GM12874 (cell line): ENCODE data around the gene SFRP5.
A peak's percentile ranks its signal among the peaks of the same experiment; 100 is the strongest.

Experiments used
- TF ChIP-seq, protein P1 (sequence below): IDR thresholded peaks from 2 replicates; pipeline ENCODE4 v1.5.1; 2011; ENCODE audit warnings: low read depth, mild to moderate bottlenecking, control low read depth, low read length, moderate library complexity; ENCODE audit not compliant: insufficient read depth

SFRP5 gene

DNA sequence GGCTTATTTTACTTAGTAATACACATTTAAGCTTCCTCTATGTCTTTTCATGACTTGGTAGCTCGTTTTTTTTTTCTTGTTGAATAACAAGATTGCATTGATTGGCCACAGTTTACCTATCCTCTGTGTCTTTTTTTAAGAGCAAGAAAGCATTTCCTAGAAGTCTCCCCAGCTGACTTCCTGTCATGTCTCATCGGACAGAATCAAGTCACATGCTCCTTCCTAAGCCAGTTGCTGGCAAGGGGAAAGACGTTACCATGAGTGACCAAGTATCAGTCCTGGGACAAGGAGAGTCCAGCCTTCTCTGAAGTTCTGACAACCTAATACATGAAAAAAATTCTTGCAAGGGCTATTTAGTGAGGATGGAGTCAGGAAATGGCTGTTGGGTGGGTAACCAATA is 24.9 kb upstream of the SFRP5 start:
- TF ChIP-seq, protein P1, sequence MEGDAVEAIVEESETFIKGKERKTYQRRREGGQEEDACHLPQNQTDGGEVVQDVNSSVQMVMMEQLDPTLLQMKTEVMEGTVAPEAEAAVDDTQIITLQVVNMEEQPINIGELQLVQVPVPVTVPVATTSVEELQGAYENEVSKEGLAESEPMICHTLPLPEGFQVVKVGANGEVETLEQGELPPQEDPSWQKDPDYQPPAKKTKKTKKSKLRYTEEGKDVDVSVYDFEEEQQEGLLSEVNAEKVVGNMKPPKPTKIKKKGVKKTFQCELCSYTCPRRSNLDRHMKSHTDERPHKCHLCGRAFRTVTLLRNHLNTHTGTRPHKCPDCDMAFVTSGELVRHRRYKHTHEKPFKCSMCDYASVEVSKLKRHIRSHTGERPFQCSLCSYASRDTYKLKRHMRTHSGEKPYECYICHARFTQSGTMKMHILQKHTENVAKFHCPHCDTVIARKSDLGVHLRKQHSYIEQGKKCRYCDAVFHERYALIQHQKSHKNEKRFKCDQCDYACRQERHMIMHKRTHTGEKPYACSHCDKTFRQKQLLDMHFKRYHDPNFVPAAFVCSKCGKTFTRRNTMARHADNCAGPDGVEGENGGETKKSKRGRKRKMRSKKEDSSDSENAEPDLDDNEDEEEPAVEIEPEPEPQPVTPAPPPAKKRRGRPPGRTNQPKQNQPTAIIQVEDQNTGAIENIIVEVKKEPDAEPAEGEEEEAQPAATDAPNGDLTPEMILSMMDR: no peak

DNA sequence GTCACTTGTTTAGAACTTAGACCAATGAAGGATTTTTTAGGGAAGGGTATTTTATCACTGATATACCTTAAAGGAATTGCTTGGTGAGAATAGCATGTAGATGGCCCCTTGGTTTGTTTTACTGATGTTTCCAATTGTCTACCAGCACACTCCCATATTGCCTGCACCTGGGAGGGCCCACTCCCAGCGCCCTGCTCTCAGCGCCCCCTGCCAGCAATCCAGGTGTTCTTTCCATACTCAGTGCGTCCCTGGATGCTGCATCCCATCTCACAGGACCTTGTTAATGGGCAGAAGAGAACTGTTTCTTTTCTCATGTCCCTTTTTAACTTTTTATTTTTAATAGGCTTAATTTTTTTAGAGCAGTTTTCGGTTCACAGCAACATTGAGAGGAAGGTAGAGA is 24.1 kb upstream of the SFRP5 start:
- TF ChIP-seq, protein P1: no peak

DNA sequence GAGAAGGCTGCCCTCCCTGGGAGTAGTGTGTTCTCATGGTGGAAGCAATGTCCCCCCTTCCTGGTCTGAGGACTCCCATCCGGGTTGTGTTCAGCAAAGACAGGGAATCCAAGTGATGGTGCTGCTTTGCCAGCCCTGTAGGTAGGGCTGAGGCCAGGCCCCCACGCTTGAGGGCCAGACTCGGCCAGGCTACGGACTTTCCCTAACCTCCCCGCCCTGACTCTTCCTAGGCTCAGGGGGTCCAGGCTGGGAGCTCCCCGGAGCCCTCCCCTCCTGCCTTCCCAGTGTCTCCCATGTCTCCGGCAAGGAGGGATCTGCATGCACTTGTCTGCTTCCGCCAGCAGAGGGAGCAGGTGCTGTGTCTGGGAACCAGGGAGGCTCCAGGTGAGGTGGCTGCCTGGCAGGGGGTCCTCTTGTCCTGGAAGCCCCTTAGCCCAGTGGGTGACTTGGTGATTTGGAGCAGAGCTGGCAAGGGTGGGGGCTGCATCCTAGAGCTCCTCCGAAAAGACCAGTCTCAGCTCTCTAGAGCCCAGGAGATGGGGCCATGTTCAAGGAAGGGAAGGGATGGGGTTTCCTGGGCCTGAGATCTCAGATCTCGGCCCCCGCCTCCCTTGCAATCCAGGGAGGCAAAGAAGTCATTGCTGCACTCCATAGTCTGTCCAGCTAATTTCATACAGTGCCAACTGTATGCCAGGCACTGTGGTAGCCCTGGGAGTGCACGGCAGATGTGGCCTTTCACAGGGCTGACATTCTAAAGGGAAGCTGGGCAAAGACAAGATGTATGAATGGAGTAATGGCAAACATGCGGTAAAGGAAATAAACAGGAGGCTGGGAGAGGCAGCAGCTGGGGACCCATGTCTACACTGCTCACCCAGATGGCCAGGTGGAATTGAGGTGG is 20.3 kb upstream of the SFRP5 start:
- TF ChIP-seq, protein P1: peak; percentile 96

DNA sequence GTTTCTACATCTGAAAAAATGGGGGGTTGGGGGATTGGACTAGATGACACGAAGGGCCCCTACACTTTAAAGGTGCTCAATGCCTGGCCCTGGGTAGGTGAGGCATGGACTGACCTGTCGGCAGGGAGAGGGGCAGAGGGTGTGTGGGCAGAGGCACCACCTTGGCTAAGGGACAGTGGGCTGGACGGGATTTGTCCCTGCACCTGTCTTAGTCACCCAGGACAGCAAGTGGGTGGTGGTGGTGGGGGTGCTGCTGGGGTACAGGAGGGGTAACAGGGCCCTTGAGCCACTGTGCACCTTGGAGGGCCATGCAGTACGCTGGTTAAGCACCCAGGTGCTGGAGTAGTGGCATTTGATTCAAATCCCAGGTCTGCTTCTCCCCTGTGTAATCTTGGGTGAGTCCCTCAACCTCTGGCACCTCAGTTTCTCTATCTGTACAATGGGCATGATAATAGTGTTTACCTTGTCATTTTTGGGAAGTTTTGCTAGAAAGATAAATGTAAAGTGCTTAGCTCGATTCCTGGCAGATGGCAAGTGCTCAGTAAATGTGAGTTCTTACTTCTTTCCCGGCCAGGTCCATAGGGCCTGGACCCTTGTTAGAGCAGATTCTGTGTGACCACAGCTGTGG is 18.1 kb upstream of the SFRP5 start:
- TF ChIP-seq, protein P1: no peak

DNA sequence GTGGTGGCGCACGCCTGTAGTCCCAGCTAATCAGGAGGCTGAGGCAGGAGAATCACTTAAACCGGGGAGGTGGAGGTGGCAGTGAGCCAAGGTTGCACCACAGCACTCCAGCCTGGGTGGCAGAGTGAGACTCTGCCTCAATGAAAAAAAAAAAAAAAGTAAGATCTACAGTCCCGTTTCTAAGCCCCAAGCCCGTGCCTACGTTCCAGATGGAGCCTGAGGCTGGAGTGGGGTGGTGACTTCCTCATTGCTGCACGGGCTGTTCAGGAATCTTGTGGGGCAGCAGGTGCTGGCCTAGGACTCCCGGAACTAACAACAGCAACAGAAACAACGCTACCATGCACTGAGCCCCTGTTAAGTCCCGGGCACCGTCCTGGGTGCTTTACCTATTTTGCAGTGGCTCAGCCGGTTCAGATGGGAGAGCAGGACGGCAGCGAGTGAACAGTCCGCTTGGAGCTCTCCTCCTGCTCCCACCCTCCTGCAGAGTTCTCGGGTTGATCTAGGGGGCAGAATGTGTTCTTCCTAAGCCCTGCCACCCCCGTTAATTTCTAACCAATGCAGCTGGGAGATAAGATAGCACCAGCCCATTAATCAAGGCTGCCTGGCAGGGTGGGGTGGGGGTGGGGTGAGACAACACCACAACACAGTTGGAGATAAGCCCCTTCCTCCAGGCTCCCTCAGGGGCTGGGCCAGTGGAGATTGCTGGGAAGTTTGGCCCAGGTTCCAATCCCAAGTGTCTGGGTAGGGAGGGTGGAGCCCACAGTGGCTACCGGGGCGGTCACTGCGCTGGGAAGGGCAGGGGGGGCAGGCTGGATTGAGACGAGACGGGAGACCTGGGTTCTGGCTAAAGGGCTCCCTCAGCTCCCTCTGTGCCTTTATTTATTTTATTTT is 17.0 kb upstream of the SFRP5 start:
- TF ChIP-seq, protein P1: no peak

DNA sequence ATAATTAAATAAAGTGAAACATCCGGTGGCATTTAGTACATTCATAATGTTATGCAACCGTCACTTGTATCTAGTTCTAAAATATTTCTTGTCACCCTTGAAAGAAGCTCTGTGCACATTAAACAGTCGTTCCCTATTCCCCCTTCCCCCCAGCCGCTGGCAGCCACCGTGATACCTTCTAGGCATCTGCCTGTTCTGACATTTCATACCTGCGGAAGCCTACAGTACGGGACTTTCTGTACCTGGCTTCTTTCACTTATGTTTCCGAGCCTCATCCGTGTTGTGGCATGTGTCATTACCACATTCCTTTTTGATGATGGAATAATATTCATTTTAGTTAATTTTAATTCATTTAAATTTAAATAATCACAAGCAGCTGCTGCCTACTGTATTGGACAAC is 13.9 kb upstream of the SFRP5 start:
- TF ChIP-seq, protein P1: no peak

DNA sequence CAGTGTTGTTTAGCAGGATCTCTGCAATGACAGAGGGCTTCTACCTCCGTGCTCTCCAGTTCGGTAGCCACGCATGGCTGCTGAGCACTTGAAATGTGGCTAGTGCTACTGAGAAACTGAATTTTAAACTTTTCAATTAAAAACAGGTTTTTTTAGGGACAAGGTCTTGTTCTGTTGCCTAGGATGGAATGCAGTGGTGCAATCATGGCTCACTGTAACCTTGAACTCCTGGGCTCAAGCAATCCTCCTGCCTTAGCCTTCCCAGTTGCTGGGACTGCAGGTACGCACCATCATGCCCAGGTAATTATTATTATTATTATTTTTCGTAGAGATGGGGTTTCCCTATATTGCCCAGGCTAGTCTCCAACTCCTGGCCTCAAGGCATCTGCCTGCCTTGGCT is 13.4 kb upstream of the SFRP5 start:
- TF ChIP-seq, protein P1: no peak
